HG02798 (cell line): ENCODE results near the gene ENTREP1.

Source experiments
- ATAC-seq: cut with Tn5 transposase; IDR thresholded peaks from one replicate; pipeline ENCODE4 v1.9.1; 2021; ENCODE audit warnings: mild to moderate bottlenecking; ENCODE audit not compliant: unreplicated experiment, poor library complexity

The ENTREP1 gene

DNA sequence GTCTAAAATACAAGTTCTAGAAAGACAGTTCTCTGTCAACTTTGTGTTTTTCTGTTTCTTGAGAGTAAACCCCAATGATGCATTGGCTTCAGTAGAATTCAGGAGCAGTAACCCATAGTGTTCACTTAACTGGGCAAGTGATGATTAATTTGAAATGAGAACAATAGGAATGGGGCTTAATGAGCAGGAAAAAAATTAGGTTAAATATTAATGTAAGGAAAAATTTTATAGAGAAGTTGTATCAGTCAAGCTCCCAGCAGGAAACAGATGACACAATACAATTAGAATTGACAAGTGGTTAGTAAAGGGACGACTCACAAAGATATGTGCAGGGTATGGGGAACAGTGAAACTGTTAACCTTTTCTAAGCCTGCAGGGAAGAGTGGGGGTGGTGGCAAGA lies 38.2 kb downstream of the ENTREP1 start:
- ATAC-seq, result no peak

DNA sequence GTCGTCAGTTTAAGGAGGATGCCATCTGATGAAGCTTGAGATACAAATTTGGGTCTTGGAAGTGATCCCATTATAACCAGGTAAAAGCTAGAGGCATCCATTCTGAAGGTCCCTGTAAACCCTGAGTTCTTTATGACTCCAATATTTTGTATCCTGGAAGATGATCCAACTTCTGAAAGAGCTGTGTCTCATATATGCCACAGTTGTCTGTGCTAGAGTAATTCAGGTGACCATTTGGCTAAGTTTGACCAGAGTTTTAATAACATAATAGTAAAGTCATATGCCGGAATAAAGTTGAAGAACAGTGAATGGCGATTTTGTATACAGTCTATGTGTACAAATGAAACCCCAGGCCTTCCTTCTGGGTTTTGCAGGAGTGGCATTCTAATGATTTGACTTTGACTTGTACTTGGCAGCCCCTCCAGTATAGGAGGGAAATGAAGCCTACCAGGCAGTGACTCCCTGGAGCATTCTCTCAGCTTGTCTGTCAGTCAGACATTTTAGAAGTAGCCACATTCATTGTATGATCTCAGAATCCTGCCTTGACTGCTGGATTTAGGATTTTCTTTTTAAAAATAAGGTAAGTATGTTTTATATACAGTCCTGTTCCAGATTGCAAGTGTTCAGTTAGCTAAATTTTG lies 39.6 kb downstream of the ENTREP1 start:
- no peak for ATAC-seq

DNA sequence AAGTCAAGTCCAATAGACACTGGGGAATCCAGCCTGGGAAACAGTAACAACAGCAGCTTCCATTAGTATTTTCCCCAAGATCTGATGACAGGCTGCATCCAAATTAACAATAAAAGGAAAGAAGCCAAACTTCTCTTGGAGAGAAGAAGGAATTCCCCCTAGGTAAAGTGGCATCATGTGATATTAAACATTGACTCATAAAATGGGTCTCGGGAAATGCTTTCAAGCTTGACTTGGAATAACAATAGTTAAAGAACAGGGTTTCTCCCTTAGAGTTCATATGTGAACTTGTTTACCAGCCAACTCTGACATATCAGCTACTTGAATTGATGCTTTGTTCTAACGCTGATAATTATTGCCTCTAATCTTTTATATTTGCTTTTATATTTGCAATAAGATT lies 45.4 kb downstream of the ENTREP1 start:
- no peak for ATAC-seq

DNA sequence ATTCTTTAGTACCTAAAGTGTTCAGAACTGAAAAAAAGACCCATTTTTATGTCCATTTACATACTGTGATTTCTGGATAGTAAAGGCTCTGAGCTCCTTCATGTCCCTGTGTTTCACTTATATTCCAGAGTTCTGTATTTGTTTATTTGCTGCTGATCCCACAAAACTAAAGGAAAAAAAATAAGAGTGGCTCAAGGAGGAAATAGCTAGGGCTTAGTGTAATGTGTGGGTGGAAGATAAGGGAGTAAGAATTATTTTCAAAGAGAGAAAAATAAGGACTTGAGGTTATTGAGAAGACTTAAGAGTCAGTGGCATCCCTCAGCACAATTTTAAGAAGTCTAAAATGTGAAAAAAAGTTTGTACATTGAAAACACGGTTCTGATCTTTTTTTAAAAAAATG lies 46.0 kb downstream of the ENTREP1 start:
- ATAC-seq, result no peak

DNA sequence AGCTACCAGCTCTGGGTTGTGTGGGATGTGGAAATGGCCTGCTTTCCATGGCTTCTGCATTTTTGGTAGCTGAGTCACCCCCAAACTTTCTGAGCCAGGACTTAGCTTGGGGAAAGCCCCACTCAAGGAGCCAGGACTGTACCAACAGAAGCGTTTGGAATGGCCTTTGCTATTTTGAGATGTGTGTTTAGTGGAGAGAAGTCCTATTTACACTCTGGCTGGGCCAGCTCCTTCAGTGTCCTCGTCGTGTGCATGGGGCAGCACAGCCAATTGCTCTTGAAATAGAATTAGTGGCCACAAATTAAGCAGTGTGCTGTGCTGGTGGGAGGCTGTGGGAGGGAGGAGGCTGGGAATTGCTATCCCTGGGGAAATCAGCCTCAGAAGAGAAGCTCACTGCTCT lies 51.6 kb downstream of the ENTREP1 start:
- ATAC-seq, result no peak

DNA sequence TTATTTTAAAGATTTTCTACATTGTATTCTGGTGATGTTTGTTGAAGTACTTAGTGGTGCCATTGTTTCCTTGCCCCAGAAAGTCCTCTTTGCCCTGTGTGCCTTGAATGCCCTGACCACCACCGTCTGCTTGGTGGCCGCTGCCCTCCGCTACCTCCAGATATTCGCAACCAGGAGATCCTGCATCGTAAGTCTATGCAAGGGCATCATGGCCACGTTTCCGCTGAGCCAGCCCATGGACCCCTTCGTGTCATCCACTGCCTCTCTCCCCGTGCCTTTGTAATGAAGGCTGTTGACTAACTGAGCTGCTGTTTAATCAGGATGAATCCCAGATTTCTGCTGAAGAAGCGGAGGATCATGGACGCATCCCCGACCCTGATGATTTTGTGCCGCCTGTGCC lies 52.3 kb downstream of the ENTREP1 start:
- no peak for ATAC-seq

DNA sequence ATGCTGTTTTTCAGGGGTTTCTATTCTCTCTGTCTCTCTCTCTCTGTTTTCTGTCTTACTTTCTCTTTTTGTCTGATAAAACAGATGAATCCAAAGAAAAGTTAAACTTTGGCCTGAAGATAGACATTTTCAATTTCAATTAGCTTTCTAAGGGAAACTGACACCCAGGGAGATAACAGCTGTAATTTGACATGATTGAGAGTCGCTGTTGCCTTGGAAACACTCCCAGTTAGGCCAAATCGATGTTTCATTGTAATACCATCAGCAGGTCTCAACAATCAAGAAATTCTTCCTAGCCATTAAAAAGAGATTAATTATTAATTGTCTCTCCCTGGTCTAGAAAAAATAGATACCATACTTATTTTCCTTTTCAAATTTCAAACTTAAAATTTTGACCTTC lies 53.0 kb downstream of the ENTREP1 start:
- ATAC-seq, result no peak

DNA sequence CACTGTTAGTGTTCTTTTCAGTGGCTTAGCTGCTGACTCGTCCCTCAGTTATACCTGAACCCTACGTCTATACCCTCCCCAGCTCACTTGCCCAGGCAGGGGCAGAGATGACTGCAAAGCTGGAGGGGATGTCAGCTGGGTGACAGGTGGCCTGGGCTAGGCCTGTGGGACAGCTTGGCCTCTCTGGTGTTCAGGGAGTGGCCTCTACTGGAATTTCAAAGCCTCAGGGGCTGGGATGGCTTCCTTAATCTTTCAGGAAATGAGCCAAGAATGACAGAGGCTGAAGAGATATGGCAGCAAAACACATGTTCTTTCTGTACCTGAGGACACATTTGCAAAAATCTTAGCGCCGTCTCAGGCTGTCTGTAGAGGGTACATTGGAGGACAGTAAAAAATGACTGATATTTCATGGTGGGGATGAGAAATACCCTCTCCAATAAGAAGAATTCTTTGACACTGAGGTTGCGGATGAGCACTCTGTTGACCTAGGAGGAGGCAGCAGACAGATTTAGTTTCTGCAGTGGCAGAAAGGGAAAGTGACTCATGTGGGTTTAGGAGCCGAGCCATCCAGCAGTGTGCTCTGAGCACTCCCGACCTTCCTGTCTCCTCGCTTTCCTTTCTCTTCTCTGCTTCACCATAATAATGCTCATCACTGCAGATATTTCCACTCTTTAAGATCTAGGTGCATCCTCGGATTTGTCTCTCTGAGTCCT lies 54.4 kb downstream of the ENTREP1 start:
- no peak for ATAC-seq

DNA sequence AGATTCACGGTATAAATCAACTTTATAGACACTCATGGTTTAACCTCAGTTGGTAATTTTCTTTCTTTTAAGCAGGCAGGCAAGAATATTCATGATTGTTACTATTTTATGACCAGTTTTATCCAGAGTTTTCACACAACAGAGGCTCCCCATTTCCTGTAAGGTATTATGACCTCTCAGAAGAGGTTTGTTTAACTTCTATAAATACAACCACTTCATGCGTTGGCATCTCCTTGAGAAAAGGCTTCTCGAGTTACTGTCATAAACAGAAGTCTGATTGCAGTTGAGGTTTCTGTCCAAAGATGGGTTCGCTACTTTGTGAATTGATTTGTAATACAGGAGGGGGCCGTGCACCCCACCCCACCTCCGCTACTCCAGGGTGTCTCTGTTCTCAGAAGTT lies 55.3 kb downstream of the ENTREP1 start:
- ATAC-seq, result no peak

DNA sequence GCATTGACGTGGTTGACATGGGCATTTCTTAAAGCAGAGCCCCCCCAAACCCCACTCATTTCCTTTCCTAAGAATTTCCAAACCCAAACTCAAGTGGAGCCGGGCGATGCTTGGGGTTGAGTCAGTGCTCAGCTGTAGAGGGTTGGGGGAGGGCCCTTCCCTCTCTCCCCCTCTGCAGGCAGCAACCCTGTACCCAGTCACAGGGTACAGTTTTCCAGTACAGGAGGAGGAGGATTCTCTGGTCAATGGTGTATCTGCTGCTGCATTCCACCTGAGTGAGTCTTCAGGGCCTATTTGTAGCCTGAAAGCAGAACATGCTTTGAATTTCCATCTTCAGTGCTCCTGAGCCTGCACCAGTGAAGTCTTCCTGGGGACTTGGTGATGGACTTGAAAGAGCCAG lies 55.8 kb downstream of the ENTREP1 start:
- no peak for ATAC-seq

DNA sequence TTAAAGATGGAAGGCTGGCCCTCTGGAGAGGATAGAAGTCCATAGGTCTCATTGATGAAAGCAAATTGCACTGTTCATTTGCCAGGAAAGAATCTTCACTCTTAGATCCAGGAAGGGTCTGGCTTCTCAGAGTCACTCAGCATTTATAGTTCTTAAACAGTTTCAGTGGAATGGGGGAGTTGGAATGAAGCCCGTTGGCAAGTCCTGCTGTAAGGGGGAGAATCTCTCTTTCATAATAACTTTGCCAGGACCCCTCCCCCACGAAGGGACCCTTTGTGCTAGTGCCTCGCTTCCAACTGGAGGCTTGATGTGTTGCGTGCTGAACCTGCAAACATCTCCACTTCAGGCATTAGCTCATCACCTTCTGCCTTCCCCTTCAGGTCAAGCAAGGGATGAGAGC lies 57.1 kb downstream of the ENTREP1 start:
- ATAC-seq, result no peak

DNA sequence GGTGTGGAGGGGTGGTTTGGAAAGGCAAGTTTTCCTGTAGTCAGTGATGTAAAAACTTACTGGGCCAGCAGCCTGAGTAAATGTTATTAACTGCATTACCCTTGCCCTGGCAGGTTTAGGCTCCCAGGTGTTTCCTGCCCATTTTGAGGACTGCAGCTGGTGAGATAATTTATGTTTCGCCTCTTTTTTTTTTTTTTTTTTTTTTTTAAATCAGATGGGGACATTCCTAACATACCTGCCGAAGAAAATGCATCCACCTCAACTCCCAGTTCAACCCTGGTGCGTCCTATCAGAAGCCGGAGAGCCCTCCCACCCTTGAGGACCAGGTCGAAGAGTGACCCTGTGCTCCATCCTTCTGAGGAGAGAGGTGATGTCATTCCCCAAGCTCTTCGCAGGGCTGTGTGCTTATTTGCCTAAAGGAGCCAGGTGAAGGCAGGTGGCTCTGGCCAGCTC lies 60.6 kb downstream of the ENTREP1 start:
- no peak for ATAC-seq

DNA sequence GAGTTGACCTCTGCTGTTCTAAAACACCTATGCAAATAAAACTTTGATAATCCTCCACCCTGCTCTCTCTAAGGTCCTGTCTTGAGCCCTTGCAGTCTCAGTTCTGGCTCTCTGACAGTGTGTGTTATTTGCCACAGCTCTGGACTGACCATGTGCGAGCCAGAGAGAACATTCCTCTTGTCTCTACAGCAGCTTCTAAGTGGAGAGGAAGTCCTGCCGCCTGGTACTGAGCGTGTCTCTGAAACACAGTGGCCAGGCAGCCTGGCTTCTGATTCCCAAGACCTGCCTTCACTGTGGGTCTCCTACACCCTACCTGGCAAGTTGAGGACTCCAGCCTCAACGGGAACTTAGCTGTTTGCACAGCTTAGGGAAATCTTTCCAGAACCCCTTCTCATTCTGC lies 61.6 kb downstream of the ENTREP1 start:
- ATAC-seq, result no peak

DNA sequence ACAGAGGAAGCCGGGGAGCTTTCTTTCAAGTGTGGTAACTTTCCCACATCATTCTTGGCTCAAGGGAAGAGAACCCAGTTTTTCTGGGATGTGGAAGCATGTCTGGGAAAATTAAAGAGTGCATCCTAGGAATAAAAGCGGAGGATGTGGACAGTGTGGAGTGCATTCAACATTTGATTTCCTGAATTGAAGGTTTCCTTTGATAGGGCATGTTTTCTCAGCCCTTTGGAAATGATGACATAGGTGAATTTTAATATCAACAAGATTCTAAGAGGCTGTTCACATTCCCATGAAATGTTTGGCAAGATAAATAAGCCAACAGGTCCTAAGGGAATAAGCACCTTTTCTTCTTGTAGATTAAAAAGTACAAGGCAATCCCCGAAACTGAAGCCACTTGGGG lies 63.6 kb downstream of the ENTREP1 start:
- no peak for ATAC-seq

DNA sequence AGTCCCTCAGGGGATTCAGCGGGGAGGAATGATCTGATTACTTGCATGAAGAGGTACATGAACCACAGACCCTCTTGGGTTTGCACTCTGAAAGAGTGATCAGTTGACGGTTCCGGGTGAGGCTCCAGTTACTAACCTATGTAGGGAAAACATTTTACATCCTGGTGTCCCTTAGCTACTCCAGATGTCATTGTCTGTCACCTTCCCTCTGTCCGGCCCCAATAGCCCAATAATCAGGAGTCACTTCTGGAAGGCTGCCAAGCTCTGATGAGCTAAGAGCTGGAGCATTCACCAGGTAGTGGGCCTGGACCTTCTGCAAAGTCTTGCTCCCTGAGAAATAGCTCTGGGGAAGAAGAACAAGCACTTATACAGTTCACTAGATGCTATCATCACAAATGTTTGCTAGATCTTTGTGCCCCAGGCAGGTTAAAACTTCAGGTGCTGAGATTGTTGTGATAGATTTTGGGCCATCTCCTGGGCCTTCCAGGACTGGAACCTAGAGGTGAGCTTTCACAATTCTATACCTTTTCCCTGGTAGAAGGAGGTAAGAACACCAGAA lies 64.5 kb downstream of the ENTREP1 start:
- no peak for ATAC-seq

DNA sequence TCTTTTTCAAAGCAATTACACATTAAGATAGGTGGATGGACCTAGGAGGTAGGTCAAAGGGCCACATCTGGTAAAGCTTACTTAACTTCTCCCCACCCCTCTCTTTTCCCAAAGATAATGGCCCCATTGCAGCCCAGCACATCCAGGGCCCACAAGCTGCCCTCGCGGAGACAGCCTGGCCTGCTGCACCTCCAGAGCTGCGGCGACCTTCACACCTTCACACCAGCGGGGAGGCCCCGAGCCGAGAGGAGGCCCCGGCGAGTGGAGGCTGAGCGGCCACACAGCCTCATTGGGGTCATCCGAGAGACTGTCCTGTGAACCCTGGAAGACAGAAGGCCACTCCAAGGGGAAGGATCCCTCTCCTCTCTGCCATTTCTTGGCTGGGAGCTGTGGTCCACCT lies 66.5 kb downstream of the ENTREP1 start:
- no peak for ATAC-seq

DNA sequence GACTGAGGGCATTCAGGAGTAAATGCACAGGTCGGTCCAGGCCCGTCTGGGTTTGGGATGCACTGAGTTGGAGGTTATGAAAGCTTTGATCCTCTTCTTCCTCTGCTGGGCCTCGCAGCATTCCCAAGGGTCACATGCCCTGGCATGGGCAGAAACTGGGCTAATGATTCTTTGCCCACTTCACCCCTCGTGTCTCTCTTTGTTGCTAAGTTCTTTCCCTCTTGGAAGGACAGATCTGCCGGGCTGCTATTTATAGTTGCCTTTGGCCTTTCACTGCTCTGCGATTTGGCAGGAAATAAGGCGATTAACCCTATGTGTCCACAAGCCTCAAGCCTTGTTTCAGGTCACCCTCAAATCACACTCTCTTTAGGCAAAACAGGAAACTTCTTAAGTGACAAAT lies 66.9 kb downstream of the ENTREP1 start:
- no peak for ATAC-seq

DNA sequence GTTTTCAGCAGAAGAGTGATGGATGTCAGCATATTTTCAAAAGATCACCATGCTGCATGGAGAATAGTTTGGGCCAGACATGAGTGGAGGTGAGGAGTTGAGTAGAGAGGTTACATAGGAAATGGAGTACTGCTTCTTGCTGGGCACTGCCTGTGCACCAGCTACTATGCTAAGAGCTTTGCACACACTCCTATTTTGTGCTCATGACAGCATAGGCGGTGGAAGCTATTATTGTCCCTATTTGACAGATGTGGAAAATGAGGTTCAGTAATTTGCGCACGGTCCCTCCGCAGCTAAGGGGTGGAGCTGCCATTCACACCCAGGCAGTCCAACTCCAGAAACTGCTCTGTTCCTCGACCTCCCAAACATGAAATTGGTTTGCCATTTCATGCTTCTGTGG lies 67.8 kb downstream of the ENTREP1 start:
- no peak for ATAC-seq

DNA sequence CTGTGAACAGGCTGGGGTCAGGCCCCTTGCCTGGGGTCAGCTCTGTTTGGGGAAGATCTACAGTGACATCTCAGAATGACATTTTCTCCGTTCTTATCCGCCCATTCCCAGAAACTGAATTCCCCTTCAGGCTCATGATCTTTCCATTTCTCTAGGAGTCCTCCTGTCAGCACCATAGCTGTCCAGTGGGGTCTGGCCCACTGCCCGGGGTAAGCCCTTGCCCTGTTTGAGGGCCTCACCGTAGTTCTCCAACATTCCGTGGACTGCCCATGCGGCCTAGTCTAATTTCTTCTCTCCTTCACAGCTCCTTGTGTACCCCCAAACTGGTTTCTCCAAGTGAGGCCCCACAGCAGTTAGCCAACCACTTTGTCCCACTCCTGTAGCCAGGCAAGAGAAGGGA lies 68.4 kb downstream of the ENTREP1 start:
- ATAC-seq, result no peak

DNA sequence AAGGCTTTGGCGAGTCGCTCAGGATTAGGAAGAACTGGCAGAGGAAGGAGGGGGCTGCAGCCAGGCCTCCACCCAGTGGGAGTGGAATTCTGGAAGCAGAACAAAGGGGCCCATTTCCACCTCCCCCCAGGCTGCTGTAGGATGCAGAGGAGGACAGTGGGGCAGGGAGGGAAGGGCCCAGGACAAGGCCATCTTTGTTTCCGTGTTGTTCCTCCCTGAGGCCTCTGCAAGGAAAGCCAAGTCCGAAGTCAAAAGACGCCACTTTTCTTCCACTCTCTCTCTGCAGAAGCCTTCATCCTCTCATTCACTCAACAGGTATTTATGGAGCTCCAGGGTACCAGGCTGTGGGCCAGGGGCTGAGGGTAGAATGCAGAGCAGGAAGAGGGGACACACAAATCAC lies 70.7 kb downstream of the ENTREP1 start:
- ATAC-seq, result no peak

DNA sequence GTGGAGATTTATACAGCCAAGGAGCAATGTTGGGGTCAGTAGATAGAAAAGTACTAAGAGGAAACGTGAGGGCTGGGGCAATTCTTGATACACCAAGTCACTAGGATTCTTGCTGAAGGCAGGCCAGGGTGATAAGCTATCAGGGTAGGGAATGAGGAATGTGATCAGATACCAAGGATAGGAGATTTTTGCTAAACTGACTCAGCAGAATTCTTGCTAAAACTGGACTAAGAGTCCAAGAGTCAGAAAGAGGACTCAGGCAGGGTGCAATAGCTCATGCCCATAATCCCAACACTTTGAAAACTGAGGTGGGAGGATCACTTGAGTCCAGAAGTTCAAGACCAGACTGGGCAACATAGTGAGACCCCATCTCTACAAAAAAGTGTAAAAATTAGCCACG lies 71.7 kb downstream of the ENTREP1 start:
- no peak for ATAC-seq
